HepG2 (cell line): Measurements from ENCODE around the gene SSC4D. TPM values are rescaled to one million over a fixed set of nuclear protein-coding genes. Genes with fewer than 3 reads are reported as not detected.

Source experiments
- ATAC-seq: fragments of 200-7000 bp; cut with Tn5 transposase; 3 replicates; pipeline ENCODE4 v1.9.1; 2020; ENCODE audit warnings: mild to moderate bottlenecking, moderate library complexity
- BruUV-seq: library from RNA; stranded (reverse); fragments of 400-500 nt; replicated peaks from 2 replicates; lab custom pipeline; 2021; lab: Mats Ljungman, UMichigan
- CTCF ChIA-PET: fragments of 300-600 bp; formaldehyde crosslinking; extraction: SDS; loops from one replicate; lab custom pipeline; 2021; ENCODE audit warnings: low total read pairs, inconsistent platforms, low intra/inter-chr PET ratio; lab: Yijun Ruan, JAX
- POLR2A ChIA-PET: fragments of 350-600 bp; sonication (Branson Sonifier 250); formaldehyde crosslinking; loops from one replicate; lab custom pipeline; 2020; ENCODE audit warnings: antibody characterized with exemption, inconsistent platforms; lab: Yijun Ruan, JAX
- DNase-seq: peaks from one replicate; pipeline ENCODE4 v3.0.0-alpha.2; 2015; ENCODE audit warnings: low spot score
- FAIRE-seq: peaks from 3 replicates; lab custom pipeline; 2011; peaks lifted over from hg19 to GRCh38; lab: Jason Lieb, UNC
- H2AFZ ChIP-seq: one replicate; pipeline ENCODE4 v1.6.1; 2011; ENCODE audit warnings: low read length, inconsistent platforms
- H3K27ac ChIP-seq: fragments of 300-600 bp; 3 replicates; pipeline ENCODE4 v1.8.0; 2011; ENCODE audit warnings: mixed run types, mild to moderate bottlenecking, mixed read lengths, low read length, inconsistent platforms; ENCODE audit not compliant: insufficient read depth; ENCODE audit errors: extremely low read length
- H3K27me3 ChIP-seq, 2 experiments: fragments of 200-600 bp in 1 of 2; 2 replicates in 1 of 2; 3 replicates in 1 of 2; pipeline versions ENCODE4 v1.6.0 to v1.8.0; 2011; ENCODE audit warnings: low read length in 2 of 2, mild to moderate bottlenecking in 2 of 2, moderate library complexity in 2 of 2, inconsistent platforms in 1 of 2; ENCODE audit not compliant: insufficient read depth in 2 of 2, control insufficient read depth in 1 of 2
- H3K36me3 ChIP-seq, 2 experiments: fragments of 200-600 bp in 1 of 2; replicated peaks in 1 of 2; 2 replicates in 1 of 2; 3 replicates in 1 of 2; pipeline versions ENCODE4 v1.5.1 to v1.8.0; 2011; ENCODE audit warnings: low read length in 2 of 2, inconsistent platforms in 1 of 2; ENCODE audit not compliant: insufficient read depth in 2 of 2, control insufficient read depth in 1 of 2
- H3K4me1 ChIP-seq: 2 replicates; pipeline ENCODE4 v1.5.1; 2012; ENCODE audit warnings: low read length, inconsistent platforms; ENCODE audit not compliant: insufficient read depth
- H3K4me2 ChIP-seq: 2 replicates; pipeline ENCODE4 v1.6.0; 2011; ENCODE audit warnings: low read depth, low read length, inconsistent platforms
- H3K4me3 ChIP-seq, 3 experiments: fragments of 200-600 bp in 1 of 3; sonication (generic), shearing (Covaris generic) in 1 of 3; replicated peaks in 1 of 3; 2 replicates each; pipeline ENCODE4 v1.5.1; 2011 to 2016; ENCODE audit warnings: low read length in 3 of 3, inconsistent platforms in 2 of 3, low read depth in 2 of 3, mild to moderate bottlenecking in 2 of 3, control low read depth in 1 of 3, mixed read lengths in 1 of 3; ENCODE audit not compliant: insufficient read depth in 1 of 3
- H3K79me2 ChIP-seq: one replicate; pipeline ENCODE4 v1.6.1; 2011; ENCODE audit warnings: low read length, inconsistent platforms; ENCODE audit not compliant: insufficient read depth
- H3K9ac ChIP-seq: 2 replicates; pipeline ENCODE4 v1.6.0; 2011; ENCODE audit warnings: mild to moderate bottlenecking, low read depth, low read length, inconsistent platforms; ENCODE audit not compliant: insufficient read depth
- H3K9me3 ChIP-seq: 2 replicates; pipeline ENCODE4 v1.5.1; 2012; ENCODE audit warnings: mild to moderate bottlenecking, low read length
- H4K20me1 ChIP-seq: 2 replicates; pipeline ENCODE4 v1.6.0; 2011; ENCODE audit warnings: inconsistent platforms, mild to moderate bottlenecking, low read length, moderate library complexity; ENCODE audit not compliant: insufficient read depth
- HNRNPL ChIP-seq: fragments of 200-400 bp; formaldehyde crosslinking; IDR thresholded peaks from 2 replicates; pipeline ENCODE4 v1.6.1; 2017; ENCODE audit warnings: mild to moderate bottlenecking, low read depth, low read length
- KDM3A ChIP-seq: IDR thresholded peaks from 2 replicates; pipeline ENCODE4 v1.6.1; 2018; ENCODE audit warnings: low read depth, missing compliant biosample characterization
- MATR3 ChIP-seq: sonication (generic); formaldehyde crosslinking; IDR thresholded peaks from 2 replicates; pipeline ENCODE4 v1.4.0; 2020; ENCODE audit warnings: missing genetic modification reagents
- MED8 ChIP-seq: sonication (generic); formaldehyde crosslinking; IDR thresholded peaks from 2 replicates; pipeline ENCODE4 v1.8.1; 2023; ENCODE audit warnings: mild to moderate bottlenecking, missing genetic modification reagents; ENCODE audit not compliant: insufficient replicate concordance
- MIER2 ChIP-seq: IDR thresholded peaks from 2 replicates; pipeline ENCODE4 v1.6.1; 2016; ENCODE audit warnings: missing biosample characterization, missing genetic modification reagents
- NFE2L2 ChIP-seq: fragments of 150-350 bp; IDR thresholded peaks from 2 replicates; pipeline ENCODE4 v1.6.1; 2014; ENCODE audit warnings: low read length
- RARA ChIP-seq: IDR thresholded peaks from 2 replicates; pipeline ENCODE4 v1.6.1; 2016; ENCODE audit warnings: missing genetic modification reagents, missing compliant biosample characterization
- SAP130 ChIP-seq: IDR thresholded peaks from 2 replicates; pipeline ENCODE4 v1.6.1; 2016; ENCODE audit warnings: low read depth
- SMAD3 ChIP-seq: sonication (generic); formaldehyde crosslinking; IDR thresholded peaks from 2 replicates; pipeline ENCODE4 v1.4.0; 2020; ENCODE audit warnings: missing genetic modification reagents
- ZIK1 ChIP-seq: sonication (generic); formaldehyde crosslinking; IDR thresholded peaks from 2 replicates; pipeline ENCODE4 v1.5.0; 2020; ENCODE audit warnings: mild to moderate bottlenecking, low read depth, missing genetic modification reagents, borderline replicate concordance
- ZKSCAN5 ChIP-seq: sonication (generic); formaldehyde crosslinking; IDR thresholded peaks from 2 replicates; pipeline ENCODE4 v1.5.1; 2020; ENCODE audit warnings: mild to moderate bottlenecking, missing genetic modification reagents
- ZNF543 ChIP-seq: sonication (generic); formaldehyde crosslinking; IDR thresholded peaks from 2 replicates; pipeline ENCODE4 v1.4.0; 2020; ENCODE audit warnings: mild to moderate bottlenecking, missing genetic modification reagents
- ZNF747 ChIP-seq: sonication (generic); formaldehyde crosslinking; IDR thresholded peaks from 2 replicates; pipeline ENCODE4 v1.8.1; 2023; ENCODE audit warnings: missing genetic modification reagents, mild to moderate bottlenecking, borderline replicate concordance
- ZNF749 ChIP-seq: sonication (generic); formaldehyde crosslinking; IDR thresholded peaks from 2 replicates; pipeline ENCODE4 v1.8.0; 2022; ENCODE audit warnings: mild to moderate bottlenecking, missing genetic modification reagents, moderate library complexity, borderline replicate concordance
- ZNF772 ChIP-seq: sonication (generic); formaldehyde crosslinking; IDR thresholded peaks from 2 replicates; pipeline ENCODE4 v1.5.0; 2020; ENCODE audit warnings: mild to moderate bottlenecking, missing genetic modification reagents
- WGBS: methylation state at CpG from one replicate; pipeline ENCODE4 v1.1.6; 2017; ENCODE audit warnings: low lambda C conversion rate; 5-methylcytosine and 5-hydroxymethylcytosine counted together
- in situ Hi-C: cut with HindIII; loops from 2 replicates; pipeline ENCODE4 v1.10.0; 2017; ENCODE audit warnings: low pct_unique_long_range_greater_than_20kb; ENCODE audit not compliant: extremely low pct_ligation_motif_present
- intact Hi-C: fragments of 100-400 bp; cut with micrococcal nuclease; formaldehyde crosslinking; loops from one replicate; pipeline ENCODE4 v1.10.0; 2022; ENCODE audit not compliant: unreplicated experiment
- polyA plus RNA-seq, 8 experiments: library from polyadenylated mRNA; depleted of rRNA in 3 of 8; stranded (reverse) in 7 of 8; unstranded in 1 of 8; fragments of >200 nt; fragmentation: Illumina TruSeq in 4 of 8; extraction: Trizol in 4 of 8; gene quantifications; 2 replicates each; pipeline versions ENCODE4 v1.2.1 to v1.2.3, GENCODE V29; 2011 to 2016; ENCODE audit warnings: low read depth in 4 of 8, missing spikeins in 1 of 8, mixed read lengths in 1 of 8; ENCODE audit not compliant: insufficient read depth in 1 of 8
- total RNA-seq, 5 experiments: library from RNA; depleted of rRNA; stranded (reverse); fragments of >200 nt; fragmentation: Illumina TruSeq; extraction: Trizol; gene quantifications; 2 replicates each; pipeline ENCODE4 v1.2.3, GENCODE V29; 2016; ENCODE audit warnings: low read depth in 1 of 5
- TF ChIP-seq, protein P1 (sequence below): sonication (generic); formaldehyde crosslinking; IDR thresholded peaks from 2 replicates; pipeline ENCODE4 v1.5.1; 2020; ENCODE audit warnings: mild to moderate bottlenecking, missing genetic modification reagents
- TF ChIP-seq, protein P2 (sequence below): sonication (generic); formaldehyde crosslinking; conservative IDR thresholded peaks from 2 replicates; pipeline ENCODE4 v1.8.0; 2022; ENCODE audit warnings: mild to moderate bottlenecking, moderate library complexity, missing genetic modification reagents
- TF ChIP-seq, protein P3 (sequence below): sonication (generic); formaldehyde crosslinking; IDR thresholded peaks from 2 replicates; pipeline ENCODE4 v1.5.0; 2020; ENCODE audit warnings: mild to moderate bottlenecking, missing genetic modification reagents

SSC4D gene
- total and polyA plus RNA-seq, 2 of the 13 experiments (the other 11 are each of a cell fraction or from before 2014, with no cell fraction given): 33.3 to 63.8 TPM

GRCh38 chr7:76353744-76354143, 55.8 kb downstream of the SSC4D start (continued):
- TF ChIP-seq MED8 (no peak), ZNF543 (CRISPR knock-in tag) (no peak), ZKSCAN5 (CRISPR knock-in tag) (no peak), HNRNPL (no peak)

- BruUV-seq: no TSS peak
- Histone ChIP-seq H3K4me2 (no peak overlapping the region), H3K4me3 (no peak overlapping the region), H3K9me3 (no peaks in the 10 kb centered on the region), H3K27me3 (no peaks in the 10 kb centered on the region), H4K20me1 (peaks cover 69% of the 10 kb centered on the region), H3K36me3 (peaks cover 1 to 39% of the 10 kb centered on the region in 2 experiments), H3K27ac (no peak overlapping the region), H3K4me1 (peaks cover 92% of the 10 kb centered on the region), H3K79me2 (peaks cover 89% of the 10 kb centered on the region), H2AFZ (no peak overlapping the region), H3K9ac (no peak overlapping the region)
- intact Hi-C loops: no loop called here
- no peak for FAIRE-seq
- peak; percentile 36; the same call in 2 of the 3 replicates for ATAC-seq
- WGBS: 99% methylated on average over 6 of the region's 6 CpGs
- CTCF ChIA-PET: no interaction called here
- DNase-seq: no peak
- in situ Hi-C loops: no loop called here
- POLR2A ChIA-PET: interaction anchor here (0.6 to 1.7 kb wide), 3 partner anchors 12 to 261 kb away, joined by 3 to 5 read pairs (median 3); no protein-coding TSS in a partner anchor
- TF ChIP-seq NFE2L2 (no peak), SMAD3 (CRISPR knock-in tag) (no peak), KDM3A (CRISPR knock-in tag) (no peak), MATR3 (no peak), ZIK1 (CRISPR knock-in tag) (no peak), RARA (CRISPR knock-in tag) (no peak), ZNF747 (no peak), ZNF749 (CRISPR knock-in tag) (no peak), SAP130 (CRISPR knock-in tag) (no peak), ZNF772 (CRISPR knock-in tag) (no peak), MIER2 (no peak)
- TF ChIP-seq, protein P1, sequence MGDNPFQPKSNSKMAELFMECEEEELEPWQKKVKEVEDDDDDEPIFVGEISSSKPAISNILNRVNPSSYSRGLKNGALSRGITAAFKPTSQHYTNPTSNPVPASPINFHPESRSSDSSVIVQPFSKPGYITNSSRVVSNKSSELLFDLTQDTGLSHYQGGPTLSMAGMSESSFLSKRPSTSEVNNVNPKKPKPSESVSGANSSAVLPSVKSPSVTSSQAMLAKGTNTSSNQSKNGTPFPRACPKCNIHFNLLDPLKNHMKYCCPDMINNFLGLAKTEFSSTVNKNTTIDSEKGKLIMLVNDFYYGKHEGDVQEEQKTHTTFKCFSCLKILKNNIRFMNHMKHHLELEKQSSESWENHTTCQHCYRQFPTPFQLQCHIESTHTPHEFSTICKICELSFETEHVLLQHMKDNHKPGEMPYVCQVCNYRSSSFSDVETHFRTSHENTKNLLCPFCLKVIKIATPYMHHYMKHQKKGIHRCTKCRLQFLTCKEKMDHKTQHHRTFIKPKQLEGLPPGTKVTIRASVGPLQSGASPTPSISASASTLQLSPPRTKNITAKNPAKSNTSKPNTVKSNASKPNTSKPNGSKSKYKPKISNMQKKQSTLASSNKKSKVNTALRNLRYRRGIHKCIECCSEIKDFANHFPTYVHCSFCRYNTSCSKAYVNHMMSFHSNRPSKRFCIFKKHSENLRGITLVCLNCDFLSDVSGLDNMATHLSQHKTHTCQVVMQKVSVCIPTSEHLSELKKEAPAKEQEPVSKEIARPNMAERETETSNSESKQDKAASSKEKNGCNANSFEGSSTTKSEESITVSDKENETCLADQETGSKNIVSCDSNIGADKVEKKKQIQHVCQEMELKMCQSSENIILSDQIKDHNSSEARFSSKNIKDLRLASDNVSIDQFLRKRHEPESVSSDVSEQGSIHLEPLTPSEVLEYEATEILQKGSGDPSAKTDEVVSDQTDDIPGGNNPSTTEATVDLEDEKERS (CRISPR knock-in tag): no peak
- TF ChIP-seq, protein P2, sequence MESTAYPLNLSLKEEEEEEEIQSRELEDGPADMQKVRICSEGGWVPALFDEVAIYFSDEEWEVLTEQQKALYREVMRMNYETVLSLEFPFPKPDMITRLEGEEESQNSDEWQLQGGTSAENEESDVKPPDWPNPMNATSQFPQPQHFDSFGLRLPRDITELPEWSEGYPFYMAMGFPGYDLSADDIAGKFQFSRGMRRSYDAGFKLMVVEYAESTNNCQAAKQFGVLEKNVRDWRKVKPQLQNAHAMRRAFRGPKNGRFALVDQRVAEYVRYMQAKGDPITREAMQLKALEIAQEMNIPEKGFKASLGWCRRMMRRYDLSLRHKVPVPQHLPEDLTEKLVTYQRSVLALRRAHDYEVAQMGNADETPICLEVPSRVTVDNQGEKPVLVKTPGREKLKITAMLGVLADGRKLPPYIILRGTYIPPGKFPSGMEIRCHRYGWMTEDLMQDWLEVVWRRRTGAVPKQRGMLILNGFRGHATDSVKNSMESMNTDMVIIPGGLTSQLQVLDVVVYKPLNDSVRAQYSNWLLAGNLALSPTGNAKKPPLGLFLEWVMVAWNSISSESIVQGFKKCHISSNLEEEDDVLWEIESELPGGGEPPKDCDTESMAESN (CRISPR knock-in tag): no peak
- TF ChIP-seq, protein P3, sequence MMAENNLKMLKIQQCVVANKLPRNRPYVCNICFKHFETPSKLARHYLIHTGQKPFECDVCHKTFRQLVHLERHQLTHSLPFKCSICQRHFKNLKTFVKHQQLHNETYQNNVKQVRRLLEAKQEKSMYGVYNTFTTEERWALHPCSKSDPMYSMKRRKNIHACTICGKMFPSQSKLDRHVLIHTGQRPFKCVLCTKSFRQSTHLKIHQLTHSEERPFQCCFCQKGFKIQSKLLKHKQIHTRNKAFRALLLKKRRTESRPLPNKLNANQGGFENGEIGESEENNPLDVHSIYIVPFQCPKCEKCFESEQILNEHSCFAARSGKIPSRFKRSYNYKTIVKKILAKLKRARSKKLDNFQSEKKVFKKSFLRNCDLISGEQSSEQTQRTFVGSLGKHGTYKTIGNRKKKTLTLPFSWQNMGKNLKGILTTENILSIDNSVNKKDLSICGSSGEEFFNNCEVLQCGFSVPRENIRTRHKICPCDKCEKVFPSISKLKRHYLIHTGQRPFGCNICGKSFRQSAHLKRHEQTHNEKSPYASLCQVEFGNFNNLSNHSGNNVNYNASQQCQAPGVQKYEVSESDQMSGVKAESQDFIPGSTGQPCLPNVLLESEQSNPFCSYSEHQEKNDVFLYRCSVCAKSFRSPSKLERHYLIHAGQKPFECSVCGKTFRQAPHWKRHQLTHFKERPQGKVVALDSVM: no peak
Measured at GRCh38 chr7:76352193-76352592, 57.3 kb downstream of the SSC4D start.
